HAP-1 (cell line): ENCODE measurements around the gene TLL1.
A peak's percentile ranks its signal among the peaks of the same experiment; 100 is the strongest.

Experiments
- DNase-seq, 2 experiments: peaks; one replicate each; pipeline ENCODE4 v3.0.0-alpha.2; 2016 to 2020; ENCODE audit warnings: low spot score in 2 of 2
- H3K27me3 ChIP-seq: fragments of 250-450 bp; sonication (Bioruptor Pico); 2 replicates; pipeline ENCODE4 v1.5.1; 2020; ENCODE audit warnings: low read depth, mild to moderate bottlenecking, moderate library complexity
- H3K36me3 ChIP-seq: fragments of 250-450 bp; sonication (Bioruptor Pico); replicated peaks from 2 replicates; pipeline ENCODE4 v1.5.1; 2020; ENCODE audit warnings: mild to moderate bottlenecking
- H3K4me1 ChIP-seq: fragments of 250-450 bp; sonication (Bioruptor Pico); 2 replicates; pipeline ENCODE4 v1.5.1; 2020; ENCODE audit warnings: mild to moderate bottlenecking
- H3K4me3 ChIP-seq: fragments of 250-450 bp; sonication (Bioruptor Pico); 2 replicates; pipeline ENCODE4 v1.5.1; 2020; ENCODE audit warnings: mild to moderate bottlenecking, moderate library complexity
- H3K9me3 ChIP-seq: fragments of 250-450 bp; sonication (Bioruptor Pico); 2 replicates; pipeline ENCODE4 v1.5.1; 2020; ENCODE audit warnings: mild to moderate bottlenecking, moderate library complexity
- in situ Hi-C: fragments of 300-500 bp; cut with MboI; formaldehyde crosslinking; loops from 3 replicates; pipeline ENCODE4 v1.14.3; 2020; ENCODE audit warnings: low sequenced_read_pairs, inconsistent platforms, mixed read lengths

TLL1 gene

DNA sequence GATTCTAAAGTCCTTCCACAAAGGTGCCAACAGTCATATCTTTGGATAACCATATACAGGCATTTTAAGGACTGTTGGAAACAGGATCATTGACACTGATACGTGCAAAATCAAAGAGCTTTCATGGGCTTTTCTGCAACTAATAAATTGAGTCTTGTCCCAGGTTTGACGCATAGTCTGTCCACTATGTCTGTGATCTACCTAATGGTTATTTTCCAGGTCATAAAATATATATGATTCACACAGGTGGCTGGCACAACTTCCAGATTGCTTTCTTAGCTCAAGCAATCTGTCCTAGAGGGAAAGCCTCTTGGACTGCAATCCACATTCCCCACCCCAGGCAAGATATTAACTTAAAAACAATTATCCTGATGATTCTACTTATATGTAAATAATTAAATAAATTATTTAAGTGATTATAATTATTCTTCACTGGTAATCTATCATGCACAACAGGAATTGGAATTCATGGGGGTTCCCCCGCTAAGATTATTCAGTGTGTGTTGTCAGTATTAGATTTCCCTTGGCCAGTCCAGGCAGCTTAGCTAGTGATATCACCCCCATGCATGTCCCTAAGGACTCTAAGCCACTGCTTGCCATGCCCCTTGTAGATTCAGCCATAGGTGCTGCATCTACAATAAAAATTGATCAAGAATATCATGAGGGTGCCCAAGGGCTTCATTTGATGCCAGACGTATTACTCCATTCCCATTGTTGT lies 97.8 kb downstream of the TLL1 start:
- Histone ChIP-seq H3K4me3 (no peak overlapping the region), H3K27me3 (no peaks in the 10 kb centered on the region), H3K9me3 (no peaks in the 10 kb centered on the region), H3K36me3 (no peaks in the 10 kb centered on the region), H3K4me1 (no peaks in the 10 kb centered on the region)
- DNase-seq: no peak
- in situ Hi-C loops: no loop called here

DNA sequence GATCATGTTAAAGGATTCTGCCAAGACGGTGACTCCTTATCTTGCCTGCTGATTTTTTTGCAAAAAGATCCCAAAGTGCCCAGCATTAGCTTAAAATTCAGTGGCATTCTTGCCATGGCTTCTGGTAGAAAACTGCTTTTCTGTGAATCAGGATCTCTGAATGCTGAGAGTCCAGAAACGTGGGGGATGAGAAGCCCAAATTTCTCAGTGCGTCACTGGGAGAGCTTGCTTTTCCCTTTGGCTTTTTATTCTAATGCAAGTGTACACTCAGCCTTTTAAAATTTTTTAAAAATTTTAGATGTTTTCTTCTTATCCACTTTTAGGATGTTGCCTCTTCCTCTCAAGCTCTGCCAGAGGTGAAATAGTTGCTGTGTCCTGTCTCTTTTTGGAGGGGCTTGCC lies 98.4 kb downstream of the TLL1 start:
- Histone ChIP-seq H3K9me3 (no peaks in the 10 kb centered on the region), H3K4me1 (no peaks in the 10 kb centered on the region), H3K36me3 (no peaks in the 10 kb centered on the region), H3K27me3 (no peaks in the 10 kb centered on the region), H3K4me3 (no peak overlapping the region)
- in situ Hi-C loops: no loop called here
- no peak for DNase-seq

DNA sequence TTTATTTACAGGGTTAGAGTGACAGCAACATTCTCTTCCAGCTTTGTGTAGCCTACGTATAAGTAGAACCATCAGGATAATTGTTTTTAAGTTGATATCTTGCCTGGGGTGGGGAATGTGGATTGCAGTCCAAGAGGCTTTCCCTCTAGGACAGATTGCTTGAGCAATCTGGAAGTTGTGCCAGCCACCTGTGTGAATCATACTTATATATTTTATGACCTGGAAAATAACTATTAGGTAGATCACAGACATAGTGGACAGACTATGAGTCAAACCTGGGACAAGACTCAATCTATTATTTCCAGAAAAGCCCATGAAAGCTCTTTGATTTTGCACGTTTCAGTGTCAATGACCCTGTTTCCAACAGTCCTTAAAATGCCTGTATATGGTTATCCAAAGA lies 98.9 kb downstream of the TLL1 start:
- H3K9me3 ChIP-seq: no peaks in the 10 kb centered on the region
- H3K27me3 ChIP-seq: no peaks in the 10 kb centered on the region
- no peak for DNase-seq
- H3K4me1 ChIP-seq: no peaks in the 10 kb centered on the region
- in situ Hi-C loops: no loop called here
- H3K36me3 ChIP-seq: no peaks in the 10 kb centered on the region
- no peak overlapping the region for H3K4me3 ChIP-seq

DNA sequence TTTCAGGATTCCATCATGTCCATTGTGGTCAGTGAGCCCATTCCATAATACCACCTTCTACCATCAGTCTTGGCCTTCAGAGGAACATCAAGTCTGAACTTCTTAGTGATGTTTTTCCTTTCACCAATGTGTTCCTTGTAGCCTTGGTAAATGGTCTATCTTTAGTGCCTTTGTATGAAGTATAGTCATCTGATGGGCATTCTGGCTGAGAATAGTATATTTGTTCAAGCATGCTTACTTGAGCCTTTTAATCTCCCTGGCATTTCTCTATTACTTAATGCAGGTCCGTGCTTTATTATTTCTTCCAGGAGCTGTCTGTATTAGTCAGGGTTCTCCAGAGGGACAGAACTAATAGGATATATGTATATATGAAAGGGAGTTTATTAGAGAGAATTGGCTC lies 99.7 kb downstream of the TLL1 start:
- in situ Hi-C loops: no loop called here
- no peak for DNase-seq
- H3K27me3 ChIP-seq: no peaks in the 10 kb centered on the region
- no peak overlapping the region for H3K4me3 ChIP-seq
- H3K4me1 ChIP-seq: no peaks in the 10 kb centered on the region
- H3K36me3 ChIP-seq: no peaks in the 10 kb centered on the region
- H3K9me3 ChIP-seq: no peaks in the 10 kb centered on the region

DNA sequence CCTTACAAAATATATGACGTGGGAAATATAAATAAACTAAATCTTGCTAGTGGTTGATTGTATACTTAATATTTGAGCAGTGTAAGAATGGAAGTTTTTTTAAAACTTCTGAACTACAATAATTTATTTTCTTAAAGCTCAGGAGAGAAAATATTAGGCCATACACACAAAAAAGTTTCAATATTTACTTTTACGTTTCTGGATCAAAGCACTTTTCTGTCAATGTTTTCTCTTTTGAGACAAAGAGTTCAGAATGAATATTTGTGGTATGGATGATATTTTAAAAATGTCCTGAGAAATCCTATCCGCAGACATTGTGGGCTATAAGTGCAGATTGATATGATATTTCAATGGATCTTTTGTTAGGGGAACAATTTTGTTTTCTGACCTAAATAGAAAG lies 109.9 kb downstream of the TLL1 start:
- in situ Hi-C loops: no loop called here
- DNase-seq: no peak

DNA sequence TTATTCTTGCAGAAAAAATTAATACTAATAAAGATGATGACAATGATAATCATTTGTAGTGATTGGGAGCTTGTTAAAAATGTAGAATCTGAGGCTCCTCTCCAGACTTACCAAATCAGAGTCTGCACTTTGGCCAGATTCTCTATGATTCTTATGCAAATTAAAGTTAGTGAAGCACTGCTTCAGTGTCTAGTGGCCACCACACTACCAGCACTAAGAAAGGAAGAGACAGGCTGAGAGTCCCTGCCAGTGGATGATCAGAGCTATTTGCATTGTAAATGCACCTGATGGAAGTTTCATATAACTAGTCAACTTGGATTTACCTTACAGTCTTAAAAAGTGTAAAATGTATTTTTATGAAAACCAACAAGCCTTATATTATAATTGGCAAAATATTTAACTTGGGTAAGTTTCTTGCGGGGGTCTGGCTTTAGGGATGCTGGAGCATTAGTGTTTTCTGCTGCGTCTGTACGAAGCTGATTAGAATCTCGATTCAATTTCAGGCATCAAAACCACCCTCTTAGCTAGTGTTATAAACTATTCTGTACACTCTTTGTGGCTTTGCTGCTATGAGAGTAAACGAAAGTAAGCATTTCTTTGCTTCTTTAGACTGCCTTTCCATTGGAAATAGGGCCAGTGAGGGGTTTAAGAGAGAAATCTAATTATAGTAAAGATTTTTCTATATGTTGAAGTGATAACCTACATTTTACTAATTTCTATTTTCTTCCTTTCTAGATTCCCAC lies 114.1 kb downstream of the TLL1 start:
- in situ Hi-C loops: no loop called here
- no peak overlapping the region for H3K4me3 ChIP-seq
- no peaks in the 10 kb centered on the region for H3K9me3 ChIP-seq
- no peaks in the 10 kb centered on the region for H3K27me3 ChIP-seq
- H3K36me3 ChIP-seq: no peaks in the 10 kb centered on the region
- peak; percentile 13 to 16 for DNase-seq
- H3K4me1 ChIP-seq: no peaks in the 10 kb centered on the region

More for the DNA sequence above, 109.9 kb downstream of the TLL1 start:
- no peak overlapping the region for H3K4me3 ChIP-seq
- no peaks in the 10 kb centered on the region for H3K4me1 ChIP-seq
- no peaks in the 10 kb centered on the region for H3K27me3 ChIP-seq
- no peaks in the 10 kb centered on the region for H3K36me3 ChIP-seq
- no peaks in the 10 kb centered on the region for H3K9me3 ChIP-seq

DNA sequence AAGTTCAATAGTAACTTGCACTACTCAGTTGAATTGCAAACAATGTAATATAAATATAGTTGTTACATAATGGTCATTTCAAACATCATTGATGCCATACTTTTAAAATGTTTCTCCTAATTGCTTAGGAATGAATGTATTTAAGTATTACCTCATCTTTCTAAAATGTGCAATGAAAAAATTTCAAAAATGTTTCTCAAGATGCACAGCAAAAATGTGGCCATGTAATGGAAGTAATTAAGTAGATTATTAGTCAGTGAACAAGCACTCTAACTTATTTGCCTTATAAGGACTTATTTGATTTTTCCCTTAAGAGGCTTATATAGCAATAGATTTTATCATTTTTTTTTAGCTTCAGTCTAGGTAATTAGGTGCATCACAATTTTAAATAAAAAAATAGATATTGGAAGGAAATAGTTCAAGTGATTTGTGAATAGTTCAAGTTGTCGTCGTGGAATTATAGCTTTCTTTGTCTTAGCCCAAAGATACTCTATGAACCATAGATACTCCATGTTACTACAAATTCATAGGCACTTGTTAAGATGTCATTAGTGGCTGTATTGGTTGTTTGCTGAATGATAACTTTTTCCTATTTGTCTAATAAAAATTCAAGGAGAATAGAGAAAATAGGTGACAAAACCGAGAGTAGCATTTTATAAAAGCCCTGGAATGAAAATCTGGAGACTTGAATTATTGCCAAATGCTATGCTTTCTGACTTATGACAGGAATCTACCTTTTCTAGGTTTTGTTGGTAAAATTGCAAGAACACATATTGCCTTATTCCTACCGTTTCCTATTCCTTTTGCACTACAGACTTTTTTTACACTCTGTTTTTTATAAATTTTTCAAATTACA lies 118.5 kb downstream of the TLL1 start:
- H3K36me3 ChIP-seq: no peaks in the 10 kb centered on the region
- no peaks in the 10 kb centered on the region for H3K9me3 ChIP-seq
- no peak overlapping the region for H3K4me3 ChIP-seq
- in situ Hi-C loops: no loop called here
- no peaks in the 10 kb centered on the region for H3K27me3 ChIP-seq
- H3K4me1 ChIP-seq: no peaks in the 10 kb centered on the region
- no peak for DNase-seq

DNA sequence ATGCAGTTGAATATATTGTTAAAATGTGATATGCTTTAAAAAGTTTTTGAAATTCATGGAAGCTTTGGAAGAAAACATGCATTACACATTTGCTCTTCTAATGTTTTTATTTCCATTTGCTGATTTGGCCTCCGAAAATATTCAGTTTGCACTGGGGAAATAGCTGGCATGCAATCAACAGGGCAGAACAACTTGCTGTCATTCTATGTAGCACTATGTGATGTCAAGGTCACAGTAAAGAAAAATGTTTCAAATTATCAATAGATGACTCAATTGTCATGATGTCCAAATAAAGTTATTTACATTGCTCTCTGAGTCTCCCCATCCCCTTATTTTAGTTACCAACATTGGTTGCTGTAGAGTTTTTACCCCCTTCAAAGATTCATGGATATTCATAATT lies 119.2 kb downstream of the TLL1 start:
- H3K4me1 ChIP-seq: no peaks in the 10 kb centered on the region
- no peaks in the 10 kb centered on the region for H3K36me3 ChIP-seq
- H3K4me3 ChIP-seq: no peak overlapping the region
- in situ Hi-C loops: no loop called here
- no peak for DNase-seq
- H3K9me3 ChIP-seq: no peaks in the 10 kb centered on the region
- H3K27me3 ChIP-seq: no peaks in the 10 kb centered on the region; the same call in 1 of the 2 replicates

DNA sequence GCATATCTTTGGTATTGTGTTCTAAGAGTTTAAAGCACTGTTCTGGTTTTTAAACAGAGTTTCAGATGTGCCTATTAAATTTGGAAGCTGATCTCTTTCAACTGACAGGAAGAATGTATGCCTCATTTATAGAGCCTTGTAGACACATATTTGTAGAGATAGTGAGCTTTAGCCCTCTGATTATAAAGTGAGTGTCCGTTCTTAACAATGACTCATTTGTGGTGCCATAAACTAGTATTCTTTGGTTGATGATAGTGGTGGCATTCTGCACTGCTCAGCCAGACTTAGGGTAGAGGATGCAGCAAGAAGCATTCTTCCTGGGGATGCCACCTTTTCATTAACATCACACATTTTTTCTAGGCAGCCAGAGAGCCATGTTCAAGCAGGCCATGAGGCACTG lies 121.7 kb downstream of the TLL1 start:
- no peaks in the 10 kb centered on the region for H3K9me3 ChIP-seq
- no peak overlapping the region for H3K4me3 ChIP-seq
- DNase-seq: no peak
- no peaks in the 10 kb centered on the region for H3K36me3 ChIP-seq
- no peaks in the 10 kb centered on the region for H3K4me1 ChIP-seq
- no peaks in the 10 kb centered on the region; the same call in 1 of the 2 replicates for H3K27me3 ChIP-seq
- in situ Hi-C loops: no loop called here

DNA sequence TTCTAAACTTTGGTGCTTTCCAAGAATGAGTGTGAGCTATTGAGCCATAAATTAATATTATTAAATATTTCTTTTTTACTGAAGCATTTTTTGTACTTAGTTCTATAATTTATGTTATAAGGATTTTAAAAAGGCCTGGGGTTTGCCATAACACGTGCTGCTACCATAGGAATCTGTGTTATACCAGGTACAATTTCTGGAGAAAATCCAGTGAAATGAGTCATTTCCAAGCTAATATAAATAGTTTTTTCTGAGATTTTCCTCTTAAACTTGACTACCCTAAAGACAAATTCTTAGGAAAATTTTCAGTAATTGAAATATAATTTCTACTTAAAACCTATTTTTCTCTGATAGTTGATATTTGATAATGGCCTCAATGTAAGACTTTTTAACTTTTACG lies 130.8 kb downstream of the TLL1 start:
- Histone ChIP-seq H3K4me3 (no peak overlapping the region), H3K9me3 (no peaks in the 10 kb centered on the region), H3K27me3 (no peaks in the 10 kb centered on the region; the same call in none of the 2 replicates), H3K4me1 (no peaks in the 10 kb centered on the region), H3K36me3 (no peaks in the 10 kb centered on the region)
- DNase-seq: no peak
- in situ Hi-C loops: no loop called here

DNA sequence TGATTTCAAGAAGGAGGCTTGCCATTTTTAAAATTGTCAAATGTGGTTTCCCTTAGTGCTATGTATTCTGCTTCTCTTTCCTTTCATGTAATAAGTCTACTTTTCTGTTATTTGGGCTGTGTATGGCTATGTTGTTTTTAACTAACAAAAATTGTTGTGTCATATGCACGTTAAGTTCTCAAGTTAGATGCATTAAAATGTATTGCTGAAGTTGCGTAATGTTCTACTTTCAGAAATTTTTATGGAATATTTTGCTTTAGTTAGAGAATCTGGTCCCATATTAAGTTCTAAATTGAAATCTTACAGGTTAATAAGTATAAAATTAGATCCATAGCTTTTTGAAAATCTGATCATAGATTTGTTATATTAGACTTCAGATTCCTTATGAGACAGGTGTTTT lies 133.2 kb downstream of the TLL1 start:
- no peaks in the 10 kb centered on the region for H3K4me1 ChIP-seq
- no peaks in the 10 kb centered on the region for H3K36me3 ChIP-seq
- no peaks in the 10 kb centered on the region; the same call in none of the 2 replicates for H3K27me3 ChIP-seq
- no peak overlapping the region for H3K4me3 ChIP-seq
- in situ Hi-C loops: no loop called here
- no peak for DNase-seq
- H3K9me3 ChIP-seq: no peaks in the 10 kb centered on the region

DNA sequence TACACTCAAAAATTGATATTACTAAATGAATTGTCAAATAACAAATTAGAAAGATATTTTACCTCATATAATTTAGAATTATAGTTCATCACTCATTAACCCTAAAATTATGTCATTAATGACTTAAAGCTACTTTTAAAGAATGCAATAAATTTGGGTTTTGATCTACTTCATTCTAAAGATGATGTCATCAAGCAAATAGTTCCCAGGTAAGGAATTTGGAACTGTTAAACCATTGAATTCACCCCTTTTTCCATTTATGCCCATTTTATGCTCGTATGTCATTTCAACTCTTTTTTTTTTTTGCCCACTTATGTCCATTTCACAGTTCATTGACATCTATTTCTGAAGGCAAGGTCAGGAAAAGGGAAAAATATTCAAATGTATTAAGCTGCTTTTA lies 135.5 kb downstream of the TLL1 start:
- no peaks in the 10 kb centered on the region for H3K9me3 ChIP-seq
- no peaks in the 10 kb centered on the region; the same call in none of the 2 replicates for H3K27me3 ChIP-seq
- DNase-seq: no peak
- no peaks in the 10 kb centered on the region for H3K36me3 ChIP-seq
- H3K4me1 ChIP-seq: no peaks in the 10 kb centered on the region
- in situ Hi-C loops: no loop called here
- no peak overlapping the region for H3K4me3 ChIP-seq

DNA sequence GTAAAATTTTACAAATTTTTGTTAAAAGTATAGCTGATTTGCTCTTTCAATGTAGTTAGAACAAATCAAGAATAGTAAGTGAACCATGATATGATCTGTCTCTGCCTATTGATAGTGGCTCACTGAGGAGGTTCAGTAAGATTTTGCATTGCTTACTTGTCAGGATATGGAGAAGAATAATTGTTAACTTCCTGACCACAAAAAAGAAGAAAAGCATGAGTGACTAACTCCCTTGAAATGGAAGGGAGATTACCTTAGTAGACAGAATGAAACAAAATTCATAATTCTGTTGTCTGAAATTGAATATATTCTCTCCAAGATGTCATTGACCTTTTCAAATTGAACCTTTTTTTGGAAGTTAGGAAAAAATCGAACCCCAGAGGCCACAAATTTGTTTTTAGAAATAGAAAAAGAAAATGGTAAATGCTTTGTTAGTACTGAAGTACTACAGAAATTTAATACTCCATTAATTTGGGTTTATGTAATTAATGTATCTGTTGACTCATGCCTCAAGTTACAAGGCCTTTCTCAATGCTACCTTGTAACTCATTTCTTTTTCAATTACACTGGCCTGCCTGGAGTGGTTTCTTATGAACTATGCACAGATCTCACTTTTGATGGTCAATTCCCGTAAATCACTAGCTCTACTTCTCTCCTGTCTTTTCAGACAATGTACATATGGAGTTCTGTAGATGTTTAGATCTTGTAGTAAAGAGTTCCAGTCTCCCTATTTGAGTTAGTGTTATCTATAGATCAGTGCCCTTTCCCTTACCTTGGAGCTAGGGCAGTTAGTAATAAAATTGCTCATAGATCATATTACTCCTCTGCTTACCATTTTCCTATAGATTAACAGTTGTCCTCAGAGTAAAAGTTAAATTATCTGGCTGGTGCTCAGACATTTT lies 139.3 kb downstream of the TLL1 start:
- in situ Hi-C loops: no loop called here
- no peak for DNase-seq
- Histone ChIP-seq H3K27me3 (no peaks in the 10 kb centered on the region), H3K36me3 (no peaks in the 10 kb centered on the region), H3K4me3 (no peak overlapping the region), H3K9me3 (no peaks in the 10 kb centered on the region), H3K4me1 (no peaks in the 10 kb centered on the region)
